Measurements from ENCODE around the gene RABAC1.
"Not testable (repeated sequence)": the region's sequence is repeated elsewhere in the genome, so short reads cannot be mapped to it uniquely, and the experiment has no call there.

Gene RABAC1, protein sequence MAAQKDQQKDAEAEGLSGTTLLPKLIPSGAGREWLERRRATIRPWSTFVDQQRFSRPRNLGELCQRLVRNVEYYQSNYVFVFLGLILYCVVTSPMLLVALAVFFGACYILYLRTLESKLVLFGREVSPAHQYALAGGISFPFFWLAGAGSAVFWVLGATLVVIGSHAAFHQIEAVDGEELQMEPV

DNA sequence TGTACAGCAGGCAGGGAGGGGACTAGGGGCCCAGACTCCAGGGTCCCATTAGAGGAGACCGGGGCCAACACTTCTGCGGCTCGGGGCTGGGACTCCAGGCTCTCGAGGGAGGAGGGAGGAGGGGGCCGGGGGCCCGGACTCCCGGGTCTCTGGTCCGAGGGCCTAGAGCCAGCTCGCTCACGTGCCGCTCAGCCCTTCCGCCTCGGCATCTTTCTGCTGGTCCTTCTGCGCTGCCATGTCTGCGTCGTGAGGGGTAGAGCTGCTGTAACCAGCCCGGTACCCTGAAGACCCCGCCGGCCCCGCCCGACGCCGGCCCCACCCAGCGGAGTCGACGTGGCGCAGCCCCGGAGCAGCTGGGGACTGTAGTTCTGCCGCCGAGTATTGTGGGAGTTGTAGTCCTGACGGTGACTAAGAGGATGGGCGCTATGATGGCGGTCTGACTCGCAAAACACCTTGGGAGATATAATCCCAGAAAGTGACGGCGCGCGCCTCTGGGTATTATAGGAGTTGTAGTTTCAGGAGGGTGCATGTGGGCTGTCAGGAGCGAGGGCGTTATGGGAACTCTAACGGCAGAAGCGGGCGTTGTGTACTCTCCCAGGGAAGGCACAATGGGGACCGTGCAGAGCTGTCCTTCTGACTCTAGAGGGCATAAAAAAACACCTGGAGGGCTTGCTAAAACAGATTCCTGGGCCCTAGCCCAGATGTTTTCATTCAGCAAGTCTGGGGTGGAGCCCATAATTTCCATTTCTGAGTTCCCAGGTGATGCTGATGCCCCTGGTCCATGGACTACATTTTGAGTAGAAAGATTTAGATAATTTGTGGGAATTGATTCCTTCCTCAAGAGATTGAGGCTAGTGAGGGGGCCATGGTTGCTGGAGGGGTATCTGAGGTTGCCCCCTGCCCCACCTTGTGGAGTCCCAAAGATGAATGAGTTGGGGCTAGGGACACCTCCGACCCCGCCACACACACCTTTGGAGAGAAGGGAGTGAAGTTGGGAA, at the start of gene RABAC1:
TSS of gene RABAC1 (minus strand) at position 266 of the 998 bp plus-strand sequence. CDS start at position 237, 29 bp downstream.
- DNase-seq (ENCODE audit: low spot score): peak; percentile 97

GRCh38 chr19:42006569-42006968, 47.4 kb upstream of the RABAC1 start:
- DNase-seq (ENCODE audit: low spot score): no peak

GRCh38 chr19:42005504-42005903, 46.4 kb upstream of the RABAC1 start:
- DNase-seq (ENCODE audit: low spot score): no peak

- no peak for DNase-seq (ENCODE audit: low spot score)
These were observed 44.6 kb upstream of the RABAC1 start for GRCh38 chr19:42003506-42004294.

DNA sequence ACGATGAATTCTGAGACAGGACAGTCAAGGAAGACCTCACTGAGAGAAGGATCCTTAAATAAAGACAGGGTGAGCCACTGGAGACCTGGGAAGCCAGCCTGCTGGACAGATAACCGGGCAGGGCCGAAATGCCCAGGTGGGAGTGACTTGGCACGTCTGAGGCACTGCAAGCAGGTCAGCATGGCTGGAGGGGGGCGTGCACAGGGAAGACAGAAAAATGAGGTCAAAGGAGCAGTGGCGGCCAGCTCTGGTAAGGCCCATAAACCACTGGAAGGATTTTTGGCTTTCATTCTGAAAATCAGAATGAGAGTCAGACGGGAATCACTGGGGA, 40.7 kb upstream of the RABAC1 start:
- no peak for DNase-seq (ENCODE audit: low spot score)

- no peak for DNase-seq (ENCODE audit: low spot score)
These were observed 40.2 kb upstream of the RABAC1 start for GRCh38 chr19:41999071-41999877.

DNA sequence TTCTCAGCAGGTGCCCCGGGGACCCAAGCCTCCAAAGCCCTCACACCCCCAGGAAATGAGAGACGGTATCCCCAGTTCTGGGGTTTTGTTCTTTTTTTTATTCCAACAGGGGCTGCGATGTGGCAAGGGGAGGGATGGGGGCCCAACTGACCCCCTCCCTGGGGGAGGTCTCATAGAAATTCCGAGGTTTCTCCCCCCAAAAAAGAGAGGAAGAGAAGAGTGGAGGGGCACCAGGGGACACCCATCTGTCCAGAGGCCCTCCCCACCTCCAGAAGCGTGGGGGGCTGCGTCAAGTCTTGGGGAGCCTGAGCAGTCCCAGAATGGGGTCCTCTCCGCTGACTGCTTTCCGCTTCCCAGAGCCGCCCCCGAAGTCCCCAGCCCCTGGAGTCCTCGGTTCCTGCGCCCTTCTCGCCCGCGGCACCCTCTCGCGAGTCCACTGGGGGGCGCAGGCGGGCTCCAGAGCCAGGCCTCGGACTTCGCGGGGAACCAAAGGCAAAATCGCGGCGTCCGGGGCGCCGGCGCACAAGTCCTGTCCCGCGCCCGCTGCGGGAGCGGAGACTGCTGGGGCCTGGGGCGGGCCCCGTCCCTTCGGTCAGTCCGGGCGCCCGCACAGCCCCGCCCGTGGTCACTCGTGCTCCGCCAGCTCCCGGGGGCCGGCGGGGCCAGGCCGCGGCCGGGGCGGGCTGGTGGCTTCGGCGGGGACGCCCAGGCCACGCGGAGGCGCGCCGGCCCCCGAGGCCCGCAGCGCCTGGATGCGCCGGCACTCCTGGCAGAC, 39.3 kb upstream of the RABAC1 start:
- DNase-seq (ENCODE audit: low spot score): no peak

DNA sequence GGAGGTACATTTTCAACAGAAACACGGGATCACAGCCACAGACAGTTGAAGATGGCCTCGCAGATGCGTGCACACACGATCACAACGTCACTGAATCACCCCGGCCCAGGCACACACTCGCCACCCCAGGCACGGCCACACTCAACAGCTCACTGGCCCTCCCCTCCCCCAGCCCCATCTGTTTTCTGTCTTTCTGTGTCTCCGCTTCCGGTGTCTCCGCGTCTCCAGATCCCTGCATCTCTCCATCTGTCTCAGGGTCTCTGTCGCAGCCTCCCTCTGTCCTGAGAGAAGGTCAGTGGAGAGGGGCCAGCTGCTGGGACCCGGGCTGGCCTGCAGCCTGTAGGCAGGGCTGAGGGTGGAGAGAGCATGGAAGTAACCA, 38.7 kb upstream of the RABAC1 start:
- DNase-seq (ENCODE audit: low spot score): no peak

- DNase-seq (ENCODE audit: low spot score): no peak
These were observed 38.2 kb upstream of the RABAC1 start for GRCh38 chr19:41997121-41997850.

GRCh38 chr19:41995959-41996797, 37.1 kb upstream of the RABAC1 start:
- DNase-seq (ENCODE audit: low spot score): peak; percentile 63

GRCh38 chr19:41994994-41995958, 36.2 kb upstream of the RABAC1 start:
- no peak for DNase-seq (ENCODE audit: low spot score)

GRCh38 chr19:41994521-41994971, 35.4 kb upstream of the RABAC1 start:
- DNase-seq (ENCODE audit: low spot score): no peak

DNA sequence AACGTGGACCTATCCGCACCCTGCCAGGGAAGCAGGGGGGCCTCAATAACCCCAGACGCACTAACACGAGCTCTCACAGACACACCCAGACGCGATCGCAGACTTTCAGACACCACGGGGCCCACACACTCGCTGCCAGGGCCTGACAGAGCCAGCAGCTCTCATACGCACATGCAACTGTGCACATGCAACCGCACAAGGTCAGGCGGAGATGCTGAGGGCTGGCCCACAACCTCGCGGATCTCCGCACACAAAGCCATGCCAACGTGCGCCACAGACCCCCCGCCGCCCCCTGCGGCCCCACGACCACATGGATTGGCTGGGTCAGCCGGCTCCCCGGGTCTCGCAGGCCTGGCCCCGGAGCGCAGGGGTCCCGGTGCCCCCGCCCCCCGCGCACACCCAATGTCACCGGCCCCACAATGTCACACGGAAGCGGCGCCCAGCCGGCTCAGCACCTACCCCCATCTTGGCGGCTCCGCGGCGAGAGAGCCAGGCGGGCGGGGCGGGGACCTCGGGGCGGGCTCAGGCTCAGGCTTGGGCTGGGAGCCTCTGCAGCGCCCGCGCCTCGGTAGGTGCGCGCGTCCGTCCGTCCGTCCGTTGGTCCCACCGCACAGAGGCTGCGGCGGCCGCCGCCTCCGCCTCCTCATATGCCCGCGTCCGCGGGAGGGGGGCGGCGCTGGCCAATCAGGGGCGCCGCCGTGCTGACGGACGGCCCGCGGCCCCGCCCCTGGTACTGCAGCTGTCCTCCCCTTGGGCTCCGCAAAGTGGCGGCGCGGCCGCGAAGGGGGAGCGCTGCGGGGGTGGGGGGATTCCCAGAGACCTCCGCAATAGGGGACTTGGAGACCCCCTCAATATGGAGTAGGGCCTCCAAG, 34.7 kb upstream of the RABAC1 start, which contains the start of gene ATP1A3:
TSS of gene ATP1A3 (minus strand) at position 619 of the 872 bp plus-strand sequence. CDS start at position 465, 154 bp downstream.
- DNase-seq (ENCODE audit: low spot score): peak; percentile 73

DNA sequence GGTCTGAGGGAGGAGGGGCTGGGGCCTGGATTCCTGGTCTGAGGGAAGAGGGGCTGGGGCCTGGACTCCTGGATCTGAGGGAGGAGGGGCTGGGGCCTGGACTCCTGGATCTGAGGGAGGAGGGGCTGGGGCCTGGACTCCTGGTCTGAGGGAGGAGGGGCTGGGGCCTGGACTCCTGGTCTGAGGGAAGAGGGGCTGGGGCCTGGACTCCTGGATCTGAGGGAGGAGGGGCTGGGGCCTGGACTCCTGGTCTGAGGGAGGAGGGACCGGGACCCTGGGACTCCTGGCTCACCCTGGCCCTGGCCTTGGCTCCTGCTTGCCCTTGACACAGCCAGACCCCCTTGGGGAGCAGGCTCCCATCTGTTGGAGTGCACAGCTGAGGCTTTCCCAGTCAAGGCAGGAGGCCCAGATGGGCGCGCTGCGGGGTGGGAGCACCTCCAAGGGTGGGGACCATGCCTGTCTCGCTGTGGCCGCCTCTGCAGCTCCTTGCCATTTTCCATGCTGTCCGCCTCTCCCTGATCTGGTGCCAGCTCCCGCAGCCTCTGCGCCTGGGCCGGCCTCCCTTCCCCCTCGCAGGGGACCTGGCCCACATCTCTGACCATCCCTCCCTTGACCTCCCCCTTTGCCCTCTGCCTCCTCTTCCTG, 32.9 kb upstream of the RABAC1 start:
- DNase-seq (ENCODE audit: low spot score): not testable (repeated sequence)

DNA sequence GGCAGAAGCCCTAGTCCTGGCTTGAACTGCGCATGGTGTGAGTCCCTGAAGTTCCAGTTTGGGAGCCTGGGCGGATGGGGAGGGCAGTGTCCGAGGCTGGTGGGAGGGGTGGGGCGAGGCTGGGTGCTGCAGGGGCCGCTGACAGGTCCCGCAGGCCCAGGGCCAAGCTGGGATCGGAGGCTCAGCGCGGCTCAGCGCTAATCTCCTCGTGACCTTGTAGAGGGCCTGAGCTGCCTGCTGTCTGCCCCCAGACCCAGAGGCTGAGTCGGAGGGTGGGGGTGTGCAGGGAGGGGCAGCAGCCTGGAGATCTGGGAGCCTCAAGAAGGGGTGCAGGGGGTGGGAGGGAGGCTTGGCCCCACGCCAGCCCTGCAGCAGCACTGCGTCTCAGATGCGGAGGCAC, 31.9 kb upstream of the RABAC1 start:
- no peak for DNase-seq (ENCODE audit: low spot score)

DNA sequence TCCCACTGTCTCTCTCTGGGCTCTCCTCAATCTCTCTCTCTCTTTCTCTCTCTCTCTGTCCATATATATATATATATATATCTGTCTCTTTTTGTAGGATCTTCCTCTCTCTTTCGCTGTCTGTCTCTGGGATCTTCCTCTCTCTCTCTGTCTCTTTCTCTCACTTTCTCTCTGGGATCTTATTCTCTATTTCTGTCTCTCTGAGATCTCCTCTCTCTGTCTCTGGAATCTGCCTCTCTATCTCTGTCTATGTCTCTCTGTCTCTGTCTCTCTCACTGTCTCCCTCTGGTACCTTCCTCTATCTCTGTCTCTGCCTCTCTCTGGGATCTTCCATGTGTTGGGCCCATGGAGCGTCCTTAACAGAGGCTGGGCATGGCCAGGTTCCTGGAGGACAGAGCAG, 31.5 kb upstream of the RABAC1 start:
- no peak for DNase-seq (ENCODE audit: low spot score)

Data from Ammon's horn (tissue), 1 donor.